K562 (cell line): Measurements from ENCODE around the gene ARHGAP15. TPM values are rescaled to one million over a fixed set of nuclear protein-coding genes. Genes with fewer than 3 reads are reported as not detected.

ENCODE experiments used
- ATAC-seq: fragments of 200-7000 bp; cut with Tn5 transposase; 3 replicates; pipeline ENCODE4 v1.9.1; 2020; ENCODE audit warnings: moderate library complexity
- BruUV-seq: library from RNA; stranded (reverse); fragments of 400-500 nt; replicated peaks from 2 replicates; lab custom pipeline; 2021; lab: Mats Ljungman, UMichigan
- CTCF ChIA-PET: fragments of 300-600 bp; formaldehyde crosslinking; extraction: SDS; loops from one replicate; lab custom pipeline; 2021; ENCODE audit warnings: low intra/inter-chr PET ratio; lab: Yijun Ruan, JAX
- POLR2A ChIA-PET: fragments of 300-600, 350-650 bp; sonication (Branson Sonifier 250); formaldehyde crosslinking; extraction: SDS; loops from one replicate; lab custom pipeline; 2021; ENCODE audit warnings: antibody characterized with exemption, inconsistent platforms; lab: Yijun Ruan, JAX
- DNase-seq, 4 experiments: peaks; one replicate each; pipeline versions ENCODE4 v3.0.0 to v3.0.0-alpha.2; 2011 to 2018; ENCODE audit warnings: low spot score in 3 of 4, mixed read lengths in 3 of 4; ENCODE audit errors: extremely low read depth in 1 of 4
- FAIRE-seq: peaks from 2 replicates; lab custom pipeline; 2011; peaks lifted over from hg19 to GRCh38; lab: Jason Lieb, UNC
- H2AFZ ChIP-seq: 2 replicates; pipeline ENCODE4 v1.6.0; 2011; ENCODE audit warnings: low read depth, low read length, control low read depth, inconsistent platforms
- H3K27ac ChIP-seq: fragments of 200-600 bp; 3 replicates; pipeline ENCODE4 v1.8.0; 2011; ENCODE audit warnings: low read depth, mild to moderate bottlenecking, control low read depth, inconsistent platforms, low read length, moderate library complexity, mixed read lengths; ENCODE audit errors: extremely low read depth
- H3K27me3 ChIP-seq, 2 experiments: fragments of 300-600 bp in 1 of 2; 2 replicates in 1 of 2; 3 replicates in 1 of 2; pipeline versions ENCODE4 v1.6.0 to v1.8.0; 2011; ENCODE audit warnings: inconsistent platforms in 2 of 2, low read length in 2 of 2, mild to moderate bottlenecking in 1 of 2, mixed read lengths in 1 of 2, moderate library complexity in 1 of 2; ENCODE audit not compliant: control insufficient read depth in 2 of 2, insufficient read depth in 2 of 2
- H3K36me3 ChIP-seq: fragments of 300-600 bp; 3 replicates; pipeline ENCODE4 v1.8.0; 2011; ENCODE audit warnings: mild to moderate bottlenecking, low read length, inconsistent platforms; ENCODE audit not compliant: control insufficient read depth, insufficient read depth
- H3K4me1 ChIP-seq, 2 experiments: fragments of 200-600 bp in 1 of 2; replicated peaks in 1 of 2; 2 replicates in 1 of 2; 3 replicates in 1 of 2; pipeline versions ENCODE4 v1.5.1 to v1.8.0; 2011; ENCODE audit warnings: inconsistent platforms in 2 of 2, low read length in 2 of 2, mild to moderate bottlenecking in 1 of 2, mixed read lengths in 1 of 2, moderate library complexity in 1 of 2; ENCODE audit not compliant: control insufficient read depth in 2 of 2, insufficient read depth in 2 of 2
- H3K4me2 ChIP-seq: 2 replicates; pipeline ENCODE4 v1.6.1; 2011; ENCODE audit warnings: low read length, control low read depth, inconsistent platforms, mixed read lengths; ENCODE audit not compliant: insufficient read depth
- H3K4me3 ChIP-seq: fragments of 200-600 bp; sonication (generic), shearing (Covaris generic); 2 replicates; pipeline ENCODE4 v1.5.1; 2016; ENCODE audit warnings: control low read depth, inconsistent platforms
- H3K79me2 ChIP-seq: fragments of 200-600 bp; 3 replicates; pipeline ENCODE4 v1.8.0; 2011; ENCODE audit warnings: low read length, inconsistent platforms; ENCODE audit not compliant: control insufficient read depth, insufficient read depth
- H3K9ac ChIP-seq, 2 experiments: 2 replicates each; pipeline versions ENCODE4 v1.6.0 to v1.6.1; 2011; ENCODE audit warnings: low read depth in 2 of 2, low read length in 2 of 2, control low read depth in 1 of 2, inconsistent platforms in 1 of 2, mild to moderate bottlenecking in 1 of 2, mixed read lengths in 1 of 2; ENCODE audit not compliant: insufficient read depth in 1 of 2
- H3K9me1 ChIP-seq: one replicate; pipeline ENCODE4 v1.6.0; 2011; ENCODE audit warnings: inconsistent platforms, mild to moderate bottlenecking, low read length, moderate library complexity; ENCODE audit not compliant: control insufficient read depth, insufficient read depth
- H3K9me3 ChIP-seq: replicated peaks from 2 replicates; pipeline ENCODE4 v1.5.1; 2011; ENCODE audit warnings: low read depth, low read length, inconsistent platforms; ENCODE audit not compliant: control insufficient read depth, insufficient read depth
- H4K20me1 ChIP-seq: replicated peaks from 2 replicates; pipeline ENCODE4 v1.6.1; 2011; ENCODE audit warnings: low read length, inconsistent platforms, mixed read lengths; ENCODE audit not compliant: control insufficient read depth, insufficient read depth
- BACH1 ChIP-seq: fragments of 200-800 bp; sonication (Bioruptor generic); IDR thresholded peaks from 2 replicates; pipeline ENCODE4 v1.6.1; 2016; ENCODE audit warnings: missing genetic modification characterization, missing compliant biosample characterization
- C11orf30 ChIP-seq: fragments of 450-650 bp; IDR thresholded peaks from 2 replicates; pipeline ENCODE4 v1.6.1; 2016; ENCODE audit warnings: low read depth, mild to moderate bottlenecking
- CTBP1 ChIP-seq: fragments of 450-650 bp; IDR thresholded peaks from 2 replicates; pipeline ENCODE4 v1.6.1; 2016; ENCODE audit warnings: borderline replicate concordance
- MAFF ChIP-seq: IDR thresholded peaks from 2 replicates; pipeline ENCODE4 v1.6.1; 2012; ENCODE audit warnings: low read length, improper control_type of control experiment
- MAFG ChIP-seq: fragments of 450-650 bp; conservative IDR thresholded peaks from 2 replicates; pipeline ENCODE4 v1.6.1; 2016; ENCODE audit warnings: missing genetic modification characterization, missing compliant biosample characterization
- MAFK ChIP-seq: IDR thresholded peaks from 2 replicates; pipeline ENCODE4 v1.6.1; 2011; ENCODE audit warnings: low read length, improper control_type of control experiment
- NCOA2 ChIP-seq, 2 experiments: fragments of 450-650 bp; IDR thresholded peaks; 2 replicates each; pipeline ENCODE4 v1.6.1; 2018; ENCODE audit warnings: mild to moderate bottlenecking in 2 of 2, moderate library complexity in 1 of 2; ENCODE audit not compliant: partially characterized antibody in 2 of 2
- NFE2 ChIP-seq: IDR thresholded peaks from 2 replicates; pipeline ENCODE4 v1.6.1; 2014; ENCODE audit warnings: antibody characterized with exemption, low read depth
- NFE2L1 ChIP-seq: fragments of 450-650 bp; IDR thresholded peaks from 2 replicates; pipeline ENCODE4 v1.6.1; 2016; ENCODE audit warnings: missing genetic modification characterization, low read depth, mild to moderate bottlenecking, missing compliant biosample characterization, moderate library complexity, borderline replicate concordance
- NRF1 ChIP-seq, 2 experiments: fragments of 450-650 bp; IDR thresholded peaks in 1 of 2; conservative IDR thresholded peaks in 1 of 2; 2 replicates each; pipeline ENCODE4 v1.6.1; 2014; ENCODE audit warnings: mild to moderate bottlenecking in 2 of 2
- SP2 ChIP-seq: IDR thresholded peaks from 2 replicates; pipeline ENCODE4 v1.6.1; 2011; ENCODE audit warnings: mild to moderate bottlenecking, low read depth, low read length, moderate library complexity; ENCODE audit not compliant: poor library complexity, severe bottlenecking; ENCODE audit errors: extremely low read depth
- ZC3H11A ChIP-seq: IDR thresholded peaks from 2 replicates; pipeline ENCODE4 v1.6.1; 2012; ENCODE audit warnings: low read depth, low read length, improper control_type of control experiment
- ZNF12 ChIP-seq: sonication (generic); formaldehyde crosslinking; IDR thresholded peaks from 2 replicates; pipeline ENCODE4 v1.4.0; 2020; ENCODE audit warnings: mild to moderate bottlenecking, missing genetic modification reagents
- ZNF316 ChIP-seq: fragments of 450-650 bp; IDR thresholded peaks from 2 replicates; pipeline ENCODE4 v1.6.1; 2016
- WGBS: fragments of 100-300 bp; shearing (Covaris generic); methylation state at CpG from one replicate; pipeline ENCODE4 v1.1.6; 2016; ENCODE audit warnings: low coverage, mixed read lengths; ENCODE audit not compliant: insufficient coverage; ENCODE audit errors: missing lambda C conversion rate; 5-methylcytosine and 5-hydroxymethylcytosine counted together
- in situ Hi-C: fragments of 300-500 bp; cut with MboI; formaldehyde crosslinking; loops from 4 replicates; pipeline ENCODE4 v1.15.0; 2018; ENCODE audit warnings: inconsistent platforms, mixed read lengths
- intact Hi-C: fragments of 100-400 bp; cut with micrococcal nuclease; formaldehyde crosslinking; loops from 2 replicates; pipeline ENCODE4 v1.14.2; 2022
- polyA plus RNA-seq, 8 experiments: library from polyadenylated mRNA; depleted of rRNA in 4 of 8; stranded (reverse) in 5 of 8; unstranded in 3 of 8; fragments of >200 nt; fragmentation: Nextera tagmentation in 2 of 8; fragmentation: Illumina TruSeq in 1 of 8; extraction: Ambion mirVana in 2 of 8; extraction: Trizol in 1 of 8; gene quantifications; 2 replicates each; pipeline versions ENCODE4 v1.2.1 to v1.2.3, GENCODE V29; 2011 to 2014; ENCODE audit warnings: inconsistent platforms in 1 of 8, missing spikeins in 1 of 8
- total RNA-seq, 7 experiments: library from RNA; depleted of rRNA in 6 of 7; stranded (reverse); fragments of >200 nt in 6 of 7; fragmentation: Illumina TruSeq in 2 of 7; extraction: Trizol in 2 of 7; gene quantifications; 2 replicates each; pipeline versions ENCODE4 v1.2.1 to v1.2.3, GENCODE V29; 2011 to 2021; ENCODE audit warnings: low replicate concordance in 1 of 7
- TF ChIP-seq, protein P1 (sequence below): IDR thresholded peaks from 2 replicates; pipeline ENCODE4 v1.6.1; 2011; ENCODE audit warnings: borderline replicate concordance, low read depth, mild to moderate bottlenecking, moderate library complexity, low read length; ENCODE audit not compliant: insufficient read depth, poor library complexity, severe bottlenecking

The ARHGAP15 gene
- total and polyA plus RNA-seq, 9 of the 15 experiments (the other 6 are each of a cell fraction or from before 2014, with no cell fraction given) = 1.5 to 17.9 (median 7.9) TPM

DNA sequence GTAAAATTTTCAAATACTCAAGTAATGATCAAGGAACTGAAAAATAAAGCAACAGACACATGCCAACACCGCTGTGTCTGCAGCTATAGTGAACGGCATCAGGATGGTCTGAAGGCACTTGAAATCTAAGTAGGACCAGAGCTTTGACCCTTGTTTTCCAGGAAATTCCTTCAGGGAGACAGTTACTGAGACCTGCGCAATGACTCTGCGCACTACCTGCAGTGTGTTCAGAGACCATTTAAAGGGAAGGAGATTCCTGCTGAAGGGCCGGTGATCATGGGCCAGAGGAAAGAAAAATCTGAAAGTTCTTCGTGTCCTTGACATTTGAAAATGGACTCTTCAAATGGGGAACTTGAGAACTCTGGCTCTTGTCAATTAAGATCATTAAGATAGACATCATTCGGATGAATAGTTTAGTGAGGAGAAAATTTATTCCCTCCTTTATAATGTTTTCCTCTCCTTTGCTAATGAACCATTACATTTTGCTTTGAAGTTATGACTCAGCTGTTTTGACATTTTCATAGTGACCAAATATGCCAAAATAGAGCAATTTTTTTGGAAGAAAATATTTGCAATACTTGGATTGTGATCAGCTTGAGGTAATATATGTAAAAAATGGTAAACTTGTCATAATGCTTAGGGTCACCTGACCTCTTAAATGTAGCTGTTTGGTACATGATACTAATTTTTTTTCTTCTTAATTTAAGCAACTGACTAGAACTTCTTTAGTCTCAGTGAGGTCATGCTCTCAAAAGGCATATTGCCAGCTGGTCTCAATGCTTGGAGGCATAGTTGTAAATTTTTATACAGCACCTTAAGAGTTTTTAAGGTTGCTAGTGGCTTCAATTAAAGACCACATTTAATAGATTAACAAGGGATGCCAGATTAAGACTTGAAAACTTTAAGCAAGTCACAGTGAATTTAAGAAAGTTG, 329.3 kb downstream of the ARHGAP15 start:
- ATAC-seq (no peak; the same call in 2 of the 3 replicates), FAIRE-seq (peak; percentile 46), DNase-seq (peak in 1 of 4 experiments; percentile 21)
- in situ Hi-C loops = no loop called here
- ChIA-PET CTCF (interaction anchor here (0.6 kb wide), 1 partner anchor 545 kb away, joined by 4 read pairs; no protein-coding TSS in a partner anchor), POLR2A (no interaction called here)
- H3K36me3 ChIP-seq = no peaks in the 10 kb centered on the region
- no peaks in the 10 kb centered on the region for H3K9me1 ChIP-seq
- intact Hi-C loops = no loop called here
- no peaks in the 10 kb centered on the region for H3K79me2 ChIP-seq
- no peak overlapping the region for H3K9ac ChIP-seq
- H3K4me3 ChIP-seq = no peak overlapping the region
- no peaks in the 10 kb centered on the region; a peak in 1 of 5 replicates for H3K4me1 ChIP-seq
- H3K9me3 ChIP-seq = no peaks in the 10 kb centered on the region
- peak overlapping the region; percentile 81 for H2AFZ ChIP-seq
- no peaks in the 10 kb centered on the region for H4K20me1 ChIP-seq
- H3K4me2 ChIP-seq = no peak overlapping the region; the same call in 1 of the 2 replicates
- TF ChIP-seq NFE2 (peak; percentile 59), MAFG (tag) (peak; percentile 92), BACH1 (tag) (peak; percentile 74), ZNF316 (peak; percentile 90), MAFK (peak; percentile 48; the same call in 1 of the 2 replicates), SP2 (no peak), CTBP1 (0 out of 2 replicates have a peak, but pooled peaks have one; percentile 14), ZC3H11A (no peak), NRF1 (conservative IDR thresholded peaks at IDR 0.05 in 1 of 2, IDR thresholded peaks at IDR 0.05 in 1 of 2) (peak; percentile 81 to 84), NCOA2 (IDR thresholded peaks at IDR 0.05; ENCODE audit: partially characterized antibody in 2 of 2) (no peak), ZNF12 (CRISPR knock-in tag) (no peak), MAFF (peak; percentile 47; the same call in 1 of the 2 replicates), C11orf30 (peak; percentile 76), NFE2L1 (peak; percentile 56)
- TF ChIP-seq, protein P1, sequence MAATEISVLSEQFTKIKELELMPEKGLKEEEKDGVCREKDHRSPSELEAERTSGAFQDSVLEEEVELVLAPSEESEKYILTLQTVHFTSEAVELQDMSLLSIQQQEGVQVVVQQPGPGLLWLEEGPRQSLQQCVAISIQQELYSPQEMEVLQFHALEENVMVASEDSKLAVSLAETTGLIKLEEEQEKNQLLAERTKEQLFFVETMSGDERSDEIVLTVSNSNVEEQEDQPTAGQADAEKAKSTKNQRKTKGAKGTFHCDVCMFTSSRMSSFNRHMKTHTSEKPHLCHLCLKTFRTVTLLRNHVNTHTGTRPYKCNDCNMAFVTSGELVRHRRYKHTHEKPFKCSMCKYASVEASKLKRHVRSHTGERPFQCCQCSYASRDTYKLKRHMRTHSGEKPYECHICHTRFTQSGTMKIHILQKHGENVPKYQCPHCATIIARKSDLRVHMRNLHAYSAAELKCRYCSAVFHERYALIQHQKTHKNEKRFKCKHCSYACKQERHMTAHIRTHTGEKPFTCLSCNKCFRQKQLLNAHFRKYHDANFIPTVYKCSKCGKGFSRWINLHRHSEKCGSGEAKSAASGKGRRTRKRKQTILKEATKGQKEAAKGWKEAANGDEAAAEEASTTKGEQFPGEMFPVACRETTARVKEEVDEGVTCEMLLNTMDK = no peak
- no peaks in the 10 kb centered on the region for H3K27me3 ChIP-seq
- peak overlapping the region; percentile 51; the same call in 1 of the 3 replicates for H3K27ac ChIP-seq
- no TSS peak for BruUV-seq
- 17% methylated on average over 7 of the region's 7 CpGs for WGBS
